ENCODE results near the gene ARF6.

Gene ARF6

DNA sequence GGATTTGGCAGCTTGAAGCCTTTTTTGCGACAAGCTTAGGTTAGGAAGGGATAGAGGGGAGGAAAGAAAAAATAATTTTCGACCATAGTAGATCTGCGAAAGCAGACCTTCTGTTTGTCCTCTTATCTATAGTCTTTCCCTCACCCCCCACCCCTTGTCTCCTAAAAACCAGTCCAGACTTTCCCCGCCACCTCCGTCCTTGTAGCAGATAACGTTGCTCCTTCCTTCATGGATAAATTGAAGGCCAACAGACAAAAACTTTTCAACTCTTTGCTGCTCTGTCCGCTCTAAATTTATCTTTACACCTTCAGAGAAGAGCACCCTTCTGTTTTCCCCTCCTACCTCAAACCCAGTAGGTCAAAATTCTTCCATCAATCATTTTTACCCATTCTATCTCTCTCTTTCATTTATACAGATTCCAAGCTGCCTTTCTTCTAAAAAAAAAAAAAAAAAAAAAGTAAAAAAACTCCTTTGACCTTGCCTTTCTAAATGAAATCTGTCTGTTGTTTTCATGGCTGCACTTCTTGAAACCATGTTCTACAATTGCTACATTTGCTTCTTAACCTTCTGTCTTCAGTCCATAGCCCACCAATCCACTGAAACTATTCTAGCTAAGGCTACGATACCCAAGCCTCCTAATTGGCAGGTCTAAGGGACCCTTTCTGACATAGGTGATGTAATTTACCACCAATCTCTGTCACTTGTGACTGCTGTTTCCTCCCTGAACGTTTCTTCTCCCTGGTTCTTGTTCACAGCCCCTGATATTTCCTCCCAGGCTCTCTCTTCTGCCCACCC is 29.2 kb upstream of the ARF6 start (continued):
- TF ChIP-seq ZNF510 (tag by site-specific recombination; IDR thresholded peaks at IDR 0.05; ENCODE audit: insufficient replicate concordance) = no peak
- TF ChIP-seq, protein P1, sequence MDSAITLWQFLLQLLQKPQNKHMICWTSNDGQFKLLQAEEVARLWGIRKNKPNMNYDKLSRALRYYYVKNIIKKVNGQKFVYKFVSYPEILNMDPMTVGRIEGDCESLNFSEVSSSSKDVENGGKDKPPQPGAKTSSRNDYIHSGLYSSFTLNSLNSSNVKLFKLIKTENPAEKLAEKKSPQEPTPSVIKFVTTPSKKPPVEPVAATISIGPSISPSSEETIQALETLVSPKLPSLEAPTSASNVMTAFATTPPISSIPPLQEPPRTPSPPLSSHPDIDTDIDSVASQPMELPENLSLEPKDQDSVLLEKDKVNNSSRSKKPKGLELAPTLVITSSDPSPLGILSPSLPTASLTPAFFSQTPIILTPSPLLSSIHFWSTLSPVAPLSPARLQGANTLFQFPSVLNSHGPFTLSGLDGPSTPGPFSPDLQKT (IDR thresholded peaks at IDR 0.05; ENCODE audit: borderline replicate concordance, low read depth, low read length) = no peak
- TF ChIP-seq, protein P2, sequence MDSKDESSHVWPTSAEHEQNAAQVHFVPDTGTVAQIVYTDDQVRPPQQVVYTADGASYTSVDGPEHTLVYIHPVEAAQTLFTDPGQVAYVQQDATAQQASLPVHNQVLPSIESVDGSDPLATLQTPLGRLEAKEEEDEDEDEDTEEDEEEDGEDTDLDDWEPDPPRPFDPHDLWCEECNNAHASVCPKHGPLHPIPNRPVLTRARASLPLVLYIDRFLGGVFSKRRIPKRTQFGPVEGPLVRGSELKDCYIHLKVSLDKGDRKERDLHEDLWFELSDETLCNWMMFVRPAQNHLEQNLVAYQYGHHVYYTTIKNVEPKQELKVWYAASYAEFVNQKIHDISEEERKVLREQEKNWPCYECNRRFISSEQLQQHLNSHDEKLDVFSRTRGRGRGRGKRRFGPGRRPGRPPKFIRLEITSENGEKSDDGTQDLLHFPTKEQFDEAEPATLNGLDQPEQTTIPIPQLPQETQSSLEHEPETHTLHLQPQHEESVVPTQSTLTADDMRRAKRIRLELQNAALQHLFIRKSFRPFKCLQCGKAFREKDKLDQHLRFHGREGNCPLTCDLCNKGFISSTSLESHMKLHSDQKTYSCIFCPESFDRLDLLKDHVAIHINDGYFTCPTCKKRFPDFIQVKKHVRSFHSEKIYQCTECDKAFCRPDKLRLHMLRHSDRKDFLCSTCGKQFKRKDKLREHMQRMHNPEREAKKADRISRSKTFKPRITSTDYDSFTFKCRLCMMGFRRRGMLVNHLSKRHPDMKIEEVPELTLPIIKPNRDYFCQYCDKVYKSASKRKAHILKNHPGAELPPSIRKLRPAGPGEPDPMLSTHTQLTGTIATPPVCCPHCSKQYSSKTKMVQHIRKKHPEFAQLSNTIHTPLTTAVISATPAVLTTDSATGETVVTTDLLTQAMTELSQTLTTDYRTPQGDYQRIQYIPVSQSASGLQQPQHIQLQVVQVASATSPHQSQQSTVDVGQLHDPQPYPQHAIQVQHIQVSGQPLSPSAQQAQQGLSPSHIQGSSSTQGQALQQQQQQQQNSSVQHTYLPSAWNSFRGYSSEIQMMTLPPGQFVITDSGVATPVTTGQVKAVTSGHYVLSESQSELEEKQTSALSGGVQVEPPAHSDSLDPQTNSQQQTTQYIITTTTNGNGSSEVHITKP (tag by site-specific recombination; IDR thresholded peaks at IDR 0.05) = peak; percentile 43; the same call in 1 of the 2 replicates

DNA sequence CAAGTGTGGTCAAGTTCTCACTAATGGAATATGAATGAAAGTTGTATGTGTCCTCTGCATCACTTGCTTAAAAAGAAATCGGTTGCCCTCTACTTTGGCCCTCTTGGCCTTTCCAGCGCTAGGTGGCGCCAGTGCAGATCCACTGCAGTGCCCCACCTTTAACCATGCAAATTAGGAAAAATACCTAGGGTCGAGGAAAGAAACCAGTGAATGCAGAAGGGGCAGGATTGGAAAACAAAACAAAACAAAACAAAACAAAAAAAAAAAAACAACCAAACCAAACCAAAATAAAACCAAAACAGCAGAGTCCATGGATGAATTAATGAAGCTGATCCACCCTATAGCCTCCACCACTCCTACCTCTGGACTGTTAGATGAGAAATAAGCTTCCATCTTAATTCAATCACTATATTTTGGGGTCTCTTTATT is 27.4 kb upstream of the ARF6 start:
- no peak overlapping the region for H3K4me3 ChIP-seq (ENCODE audit: low read depth, low read length)
- no peaks in the 10 kb centered on the region for H3K36me3 ChIP-seq (ENCODE audit: control insufficient read depth in 2 of 2, insufficient read depth in 1 of 2, low read length in 2 of 2)
- no peaks in the 10 kb centered on the region for H3K9me3 ChIP-seq (ENCODE audit: control insufficient read depth, insufficient read depth, low read depth, low read length)
- H3K4me1 ChIP-seq (ENCODE audit: control insufficient read depth, insufficient read depth, low read length) = peaks cover 9% of the 10 kb centered on the region; the same call in 1 of the 2 replicates
- POLR2A ChIA-PET = interaction anchor here (0.7 to 1.1 kb wide), 2 partner anchors 12 to 27 kb away, joined by 3 to 5 read pairs; partner anchors contain the start of gene NEMF
- no peak overlapping the region for H3K27ac ChIP-seq (ENCODE audit: extremely low read depth, low read depth, low read length)
- CTCF ChIA-PET = interaction anchor here (0.6 to 6.1 kb wide), 30 partner anchors 11 to 995 kb away, joined by 3 to 91 read pairs (median 4); partner anchors contain the start of gene NEMF
- no peak for TF ChIP-seq ZNF423 (tag by site-specific recombination; IDR thresholded peaks at IDR 0.05)
- no peak for TF ChIP-seq ZIC2 (tag by site-specific recombination; IDR thresholded peaks at IDR 0.05)
- TF ChIP-seq ZNF654 (tag by site-specific recombination; IDR thresholded peaks at IDR 0.05; ENCODE audit: low read depth) = peak; percentile 50
- no peak for TF ChIP-seq ZNF239 (tag by site-specific recombination; IDR thresholded peaks at IDR 0.05)
- TF ChIP-seq SP7 (tag by site-specific recombination; IDR thresholded peaks at IDR 0.05) = no peak
- TF ChIP-seq, protein P3, sequence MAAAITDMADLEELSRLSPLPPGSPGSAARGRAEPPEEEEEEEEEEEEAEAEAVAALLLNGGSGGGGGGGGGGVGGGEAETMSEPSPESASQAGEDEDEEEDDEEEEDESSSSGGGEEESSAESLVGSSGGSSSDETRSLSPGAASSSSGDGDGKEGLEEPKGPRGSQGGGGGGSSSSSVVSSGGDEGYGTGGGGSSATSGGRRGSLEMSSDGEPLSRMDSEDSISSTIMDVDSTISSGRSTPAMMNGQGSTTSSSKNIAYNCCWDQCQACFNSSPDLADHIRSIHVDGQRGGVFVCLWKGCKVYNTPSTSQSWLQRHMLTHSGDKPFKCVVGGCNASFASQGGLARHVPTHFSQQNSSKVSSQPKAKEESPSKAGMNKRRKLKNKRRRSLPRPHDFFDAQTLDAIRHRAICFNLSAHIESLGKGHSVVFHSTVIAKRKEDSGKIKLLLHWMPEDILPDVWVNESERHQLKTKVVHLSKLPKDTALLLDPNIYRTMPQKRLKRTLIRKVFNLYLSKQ (tag by site-specific recombination; IDR thresholded peaks at IDR 0.05; ENCODE audit: borderline replicate concordance) = no peak
- 0 out of 2 replicates have a peak, but pooled peaks have one; percentile 17 for TF ChIP-seq KLF8 (tag by site-specific recombination; IDR thresholded peaks at IDR 0.05)
- TF ChIP-seq ZNF2 (tag by site-specific recombination; IDR thresholded peaks at IDR 0.05) = 0 out of 2 replicates have a peak, but pooled peaks have one; percentile 26
- TF ChIP-seq GLIS1 (tag by site-specific recombination; IDR thresholded peaks at IDR 0.05) = no peak
- TF ChIP-seq HOXA7 (CRISPR knock-in tag; IDR thresholded peaks at IDR 0.05; ENCODE audit: borderline replicate concordance) = no peak
- TF ChIP-seq TRIM28 (IDR thresholded peaks at IDR 0.05; ENCODE audit: borderline replicate concordance, low read length) = no peak
- TF ChIP-seq, protein P4, sequence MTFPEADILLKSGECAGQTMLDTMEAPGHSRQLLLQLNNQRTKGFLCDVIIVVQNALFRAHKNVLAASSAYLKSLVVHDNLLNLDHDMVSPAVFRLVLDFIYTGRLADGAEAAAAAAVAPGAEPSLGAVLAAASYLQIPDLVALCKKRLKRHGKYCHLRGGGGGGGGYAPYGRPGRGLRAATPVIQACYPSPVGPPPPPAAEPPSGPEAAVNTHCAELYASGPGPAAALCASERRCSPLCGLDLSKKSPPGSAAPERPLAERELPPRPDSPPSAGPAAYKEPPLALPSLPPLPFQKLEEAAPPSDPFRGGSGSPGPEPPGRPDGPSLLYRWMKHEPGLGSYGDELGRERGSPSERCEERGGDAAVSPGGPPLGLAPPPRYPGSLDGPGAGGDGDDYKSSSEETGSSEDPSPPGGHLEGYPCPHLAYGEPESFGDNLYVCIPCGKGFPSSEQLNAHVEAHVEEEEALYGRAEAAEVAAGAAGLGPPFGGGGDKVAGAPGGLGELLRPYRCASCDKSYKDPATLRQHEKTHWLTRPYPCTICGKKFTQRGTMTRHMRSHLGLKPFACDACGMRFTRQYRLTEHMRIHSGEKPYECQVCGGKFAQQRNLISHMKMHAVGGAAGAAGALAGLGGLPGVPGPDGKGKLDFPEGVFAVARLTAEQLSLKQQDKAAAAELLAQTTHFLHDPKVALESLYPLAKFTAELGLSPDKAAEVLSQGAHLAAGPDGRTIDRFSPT (tag by site-specific recombination; IDR thresholded peaks at IDR 0.05) = no peak
- TF ChIP-seq, protein P5, sequence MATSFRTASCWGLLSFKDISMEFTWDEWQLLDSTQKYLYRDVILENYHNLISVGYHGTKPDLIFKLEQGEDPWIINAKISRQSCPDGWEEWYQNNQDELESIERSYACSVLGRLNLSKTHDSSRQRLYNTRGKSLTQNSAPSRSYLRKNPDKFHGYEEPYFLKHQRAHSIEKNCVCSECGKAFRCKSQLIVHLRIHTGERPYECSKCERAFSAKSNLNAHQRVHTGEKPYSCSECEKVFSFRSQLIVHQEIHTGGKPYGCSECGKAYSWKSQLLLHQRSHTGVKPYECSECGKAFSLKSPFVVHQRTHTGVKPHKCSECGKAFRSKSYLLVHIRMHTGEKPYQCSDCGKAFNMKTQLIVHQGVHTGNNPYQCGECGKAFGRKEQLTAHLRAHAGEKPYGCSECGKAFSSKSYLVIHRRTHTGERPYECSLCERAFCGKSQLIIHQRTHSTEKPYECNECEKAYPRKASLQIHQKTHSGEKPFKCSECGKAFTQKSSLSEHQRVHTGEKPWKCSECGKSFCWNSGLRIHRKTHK (tag by site-specific recombination; IDR thresholded peaks at IDR 0.05) = no peak
- no peak for TF ChIP-seq OSR2 (tag by site-specific recombination; IDR thresholded peaks at IDR 0.05)
- TF ChIP-seq, protein P6, sequence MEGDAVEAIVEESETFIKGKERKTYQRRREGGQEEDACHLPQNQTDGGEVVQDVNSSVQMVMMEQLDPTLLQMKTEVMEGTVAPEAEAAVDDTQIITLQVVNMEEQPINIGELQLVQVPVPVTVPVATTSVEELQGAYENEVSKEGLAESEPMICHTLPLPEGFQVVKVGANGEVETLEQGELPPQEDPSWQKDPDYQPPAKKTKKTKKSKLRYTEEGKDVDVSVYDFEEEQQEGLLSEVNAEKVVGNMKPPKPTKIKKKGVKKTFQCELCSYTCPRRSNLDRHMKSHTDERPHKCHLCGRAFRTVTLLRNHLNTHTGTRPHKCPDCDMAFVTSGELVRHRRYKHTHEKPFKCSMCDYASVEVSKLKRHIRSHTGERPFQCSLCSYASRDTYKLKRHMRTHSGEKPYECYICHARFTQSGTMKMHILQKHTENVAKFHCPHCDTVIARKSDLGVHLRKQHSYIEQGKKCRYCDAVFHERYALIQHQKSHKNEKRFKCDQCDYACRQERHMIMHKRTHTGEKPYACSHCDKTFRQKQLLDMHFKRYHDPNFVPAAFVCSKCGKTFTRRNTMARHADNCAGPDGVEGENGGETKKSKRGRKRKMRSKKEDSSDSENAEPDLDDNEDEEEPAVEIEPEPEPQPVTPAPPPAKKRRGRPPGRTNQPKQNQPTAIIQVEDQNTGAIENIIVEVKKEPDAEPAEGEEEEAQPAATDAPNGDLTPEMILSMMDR (tag by site-specific recombination; IDR thresholded peaks at IDR 0.05) = peak; percentile 59
- peak; percentile 19; the same call in 1 of the 2 replicates for TF ChIP-seq ZBTB17 (tag by site-specific recombination; IDR thresholded peaks at IDR 0.05)
- TF ChIP-seq, protein P7, sequence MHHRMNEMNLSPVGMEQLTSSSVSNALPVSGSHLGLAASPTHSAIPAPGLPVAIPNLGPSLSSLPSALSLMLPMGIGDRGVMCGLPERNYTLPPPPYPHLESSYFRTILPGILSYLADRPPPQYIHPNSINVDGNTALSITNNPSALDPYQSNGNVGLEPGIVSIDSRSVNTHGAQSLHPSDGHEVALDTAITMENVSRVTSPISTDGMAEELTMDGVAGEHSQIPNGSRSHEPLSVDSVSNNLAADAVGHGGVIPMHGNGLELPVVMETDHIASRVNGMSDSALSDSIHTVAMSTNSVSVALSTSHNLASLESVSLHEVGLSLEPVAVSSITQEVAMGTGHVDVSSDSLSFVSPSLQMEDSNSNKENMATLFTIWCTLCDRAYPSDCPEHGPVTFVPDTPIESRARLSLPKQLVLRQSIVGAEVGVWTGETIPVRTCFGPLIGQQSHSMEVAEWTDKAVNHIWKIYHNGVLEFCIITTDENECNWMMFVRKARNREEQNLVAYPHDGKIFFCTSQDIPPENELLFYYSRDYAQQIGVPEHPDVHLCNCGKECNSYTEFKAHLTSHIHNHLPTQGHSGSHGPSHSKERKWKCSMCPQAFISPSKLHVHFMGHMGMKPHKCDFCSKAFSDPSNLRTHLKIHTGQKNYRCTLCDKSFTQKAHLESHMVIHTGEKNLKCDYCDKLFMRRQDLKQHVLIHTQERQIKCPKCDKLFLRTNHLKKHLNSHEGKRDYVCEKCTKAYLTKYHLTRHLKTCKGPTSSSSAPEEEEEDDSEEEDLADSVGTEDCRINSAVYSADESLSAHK (tag by site-specific recombination; IDR thresholded peaks at IDR 0.05) = no peak
